GM19023 (cell line): Measurements from ENCODE around the gene ARPC1A.
"Not testable (repeated sequence)": the region's sequence is repeated elsewhere in the genome, so short reads cannot be mapped to it uniquely, and the experiment has no call there.

Experiments
- ATAC-seq: cut with Tn5 transposase; IDR thresholded peaks from one replicate; pipeline ENCODE4 v1.9.1; 2021; ENCODE audit warnings: mild to moderate bottlenecking, moderate library complexity; ENCODE audit not compliant: unreplicated experiment

Gene ARPC1A

GRCh38 chr7:99325592-99326407, at the start of gene ARPC1A:
TSS of gene ARPC1A (plus strand) at chr7:99325898. CDS start at chr7:99333354, 7,456 bp downstream.
- peak; percentile 91 for ATAC-seq

- ATAC-seq: no peak
These were observed 47.5 kb upstream of the ARPC1A start for GRCh38 chr7:99278180-99278579.

GRCh38 chr7:99284165-99284564, 41.5 kb upstream of the ARPC1A start:
- ATAC-seq: not testable (repeated sequence)

GRCh38 chr7:99287779-99288534, 37.7 kb upstream of the ARPC1A start:
- no peak for ATAC-seq

- no peak for ATAC-seq
These were observed 36.5 kb upstream of the ARPC1A start for GRCh38 chr7:99289185-99289584.

GRCh38 chr7:99290148-99290547, 35.5 kb upstream of the ARPC1A start:
- ATAC-seq: not testable (repeated sequence)

GRCh38 chr7:99290980-99291607, 34.6 kb upstream of the ARPC1A start:
- ATAC-seq: no peak

- ATAC-seq: no peak
These were observed 33.6 kb upstream of the ARPC1A start for GRCh38 chr7:99292127-99292526.

GRCh38 chr7:99293167-99293566, 32.5 kb upstream of the ARPC1A start:
- ATAC-seq: no peak

- ATAC-seq: no peak
These were observed 32.0 kb upstream of the ARPC1A start for GRCh38 chr7:99293650-99294049.

- no peak for ATAC-seq
These were observed 29.2 kb upstream of the ARPC1A start for GRCh38 chr7:99296471-99296870.

GRCh38 chr7:99301496-99301895, 24.2 kb upstream of the ARPC1A start:
- no peak for ATAC-seq

- ATAC-seq: no peak
These were observed 20.0 kb upstream of the ARPC1A start for GRCh38 chr7:99305473-99306260.

- ATAC-seq: no peak
These were observed 17.1 kb upstream of the ARPC1A start for GRCh38 chr7:99308461-99309074.

GRCh38 chr7:99309111-99309510, 16.6 kb upstream of the ARPC1A start:
- ATAC-seq: no peak

GRCh38 chr7:99310004-99310403, 15.7 kb upstream of the ARPC1A start:
- ATAC-seq: no peak

- no peak for ATAC-seq
These were observed 14.0 kb upstream of the ARPC1A start for GRCh38 chr7:99311702-99312101.

GRCh38 chr7:99312316-99313203, 13.1 kb upstream of the ARPC1A start:
- ATAC-seq: no peak

- no peak for ATAC-seq
These were observed 12.5 kb upstream of the ARPC1A start for GRCh38 chr7:99313204-99313573.
